ENCODE results near the gene STXBP5. TPM values are rescaled to one million over a fixed set of nuclear protein-coding genes. Genes with fewer than 3 reads are reported as not detected.

Gene STXBP5
- polyA plus RNA-seq, 2 of the 4 experiments (the other 2 are of a cell fraction): 10.8 to 17.8 TPM

DNA sequence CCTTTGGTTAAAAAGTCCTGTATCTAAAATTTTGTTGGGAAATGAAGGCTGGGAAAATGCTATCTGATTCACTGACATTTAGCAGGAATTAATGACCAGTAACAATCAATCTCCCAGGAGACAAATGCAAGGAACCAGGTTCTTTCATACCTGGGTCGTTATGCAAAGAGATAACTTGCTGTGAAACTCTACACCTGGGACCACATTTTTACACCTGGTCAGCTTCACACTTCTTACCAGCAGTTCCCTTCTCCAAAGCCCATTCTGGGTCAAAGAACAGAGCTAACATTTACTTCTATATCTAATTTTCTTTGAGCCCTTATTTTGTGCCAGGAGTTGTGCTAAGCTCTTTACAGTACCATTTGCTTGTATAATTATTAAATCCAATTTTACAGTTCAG is 27.4 kb upstream of the STXBP5 start (continued):
- TF ChIP-seq, protein P1, sequence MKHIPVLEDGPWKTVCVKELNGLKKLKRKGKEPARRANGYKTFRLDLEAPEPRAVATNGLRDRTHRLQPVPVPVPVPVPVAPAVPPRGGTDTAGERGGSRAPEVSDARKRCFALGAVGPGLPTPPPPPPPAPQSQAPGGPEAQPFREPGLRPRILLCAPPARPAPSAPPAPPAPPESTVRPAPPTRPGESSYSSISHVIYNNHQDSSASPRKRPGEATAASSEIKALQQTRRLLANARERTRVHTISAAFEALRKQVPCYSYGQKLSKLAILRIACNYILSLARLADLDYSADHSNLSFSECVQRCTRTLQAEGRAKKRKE (CRISPR knock-in tag; IDR thresholded peaks at IDR 0.05; ENCODE audit: low read depth): no peak

GRCh38 chr6:147177286-147177685 is 26.9 kb upstream of the STXBP5 start:
- no peak for FAIRE-seq
- H3K27ac ChIP-seq: 0 out of 6 replicates have a peak overlapping the region, but pooled peaks of 1 of the 2 experiments have one; percentile 7
- no peaks in the 10 kb centered on the region for H3K4me1 ChIP-seq
- no peak for ATAC-seq
- ChIA-PET POLR2A (no interaction called here), CTCF (no interaction called here)
- no peak for DNase-seq (ENCODE audit: low read depth in 1 of 2, low spot score in 1 of 2)
- no peak for TF ChIP-seq POLR2AphosphoS2 (conservative IDR thresholded peaks at IDR 0.05; ENCODE audit: low read length)
- TF ChIP-seq CBX2 (IDR thresholded peaks at IDR 0.05; ENCODE audit: borderline replicate concordance, low read depth): no peak
- TF ChIP-seq, protein P2, sequence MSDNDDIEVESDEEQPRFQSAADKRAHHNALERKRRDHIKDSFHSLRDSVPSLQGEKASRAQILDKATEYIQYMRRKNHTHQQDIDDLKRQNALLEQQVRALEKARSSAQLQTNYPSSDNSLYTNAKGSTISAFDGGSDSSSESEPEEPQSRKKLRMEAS (IDR thresholded peaks at IDR 0.05): no peak
- no peak for TF ChIP-seq TFCP2L1 (CRISPR knock-in tag; IDR thresholded peaks at IDR 0.05)
- no peak for TF ChIP-seq TP53 (CRISPR knock-in tag; IDR thresholded peaks at IDR 0.05)
- no peak for TF ChIP-seq RCOR1 (IDR thresholded peaks at IDR 0.05; ENCODE audit: low read depth, low read length)
- TF ChIP-seq RAD21 (conservative IDR thresholded peaks at IDR 0.05 in 1 of 2, IDR thresholded peaks at IDR 0.05 in 1 of 2): no peak
- TF ChIP-seq CHD4 (IDR thresholded peaks at IDR 0.05; ENCODE audit: borderline replicate concordance): no peak
- TF ChIP-seq FOSB (CRISPR knock-in tag; IDR thresholded peaks at IDR 0.05): no peak
- no peak for TF ChIP-seq RARB (CRISPR knock-in tag; IDR thresholded peaks at IDR 0.05)
- TF ChIP-seq USF2 (IDR thresholded peaks at IDR 0.05): no peak
- TF ChIP-seq, protein P3, sequence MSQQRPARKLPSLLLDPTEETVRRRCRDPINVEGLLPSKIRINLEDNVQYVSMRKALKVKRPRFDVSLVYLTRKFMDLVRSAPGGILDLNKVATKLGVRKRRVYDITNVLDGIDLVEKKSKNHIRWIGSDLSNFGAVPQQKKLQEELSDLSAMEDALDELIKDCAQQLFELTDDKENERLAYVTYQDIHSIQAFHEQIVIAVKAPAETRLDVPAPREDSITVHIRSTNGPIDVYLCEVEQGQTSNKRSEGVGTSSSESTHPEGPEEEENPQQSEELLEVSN (IDR thresholded peaks at IDR 0.05; ENCODE audit: borderline replicate concordance, low read depth): no peak
- no peak for TF ChIP-seq ELK1 (IDR thresholded peaks at IDR 0.05; ENCODE audit: low read depth, low read length)
- TF ChIP-seq, protein P1 (CRISPR knock-in tag; IDR thresholded peaks at IDR 0.05; ENCODE audit: low read depth): no peak
- no peak for TF ChIP-seq EHMT2 (IDR thresholded peaks at IDR 0.05; ENCODE audit: low read depth)
- no peak for TF ChIP-seq KDM1A (IDR thresholded peaks at IDR 0.05; ENCODE audit: low read depth)
- no peak for TF ChIP-seq HDAC2 (IDR thresholded peaks at IDR 0.05)
- TF ChIP-seq PHF8 (IDR thresholded peaks at IDR 0.05; ENCODE audit: borderline replicate concordance, low read depth): no peak
- TF ChIP-seq MYC (IDR thresholded peaks at IDR 0.05; ENCODE audit: borderline replicate concordance, low read length): no peak
- no peak for TF ChIP-seq ZNF302 (CRISPR knock-in tag; IDR thresholded peaks at IDR 0.05)
- H3K9me3 ChIP-seq: no peaks in the 10 kb centered on the region
- 93% methylated on average over 3 of the region's 3 CpGs for WGBS (ENCODE audit: missing lambda C conversion rate)
- H3K4me3 ChIP-seq: no peak overlapping the region
- H3K4me2 ChIP-seq: no peak overlapping the region

GRCh38 chr6:147178355-147178754 is 25.9 kb upstream of the STXBP5 start:
- FAIRE-seq: no peak
- ChIA-PET POLR2A (no interaction called here), CTCF (no interaction called here)
- Histone ChIP-seq H3K4me1 (no peaks in the 10 kb centered on the region), H3K4me2 (no peak overlapping the region), H3K4me3 (no peak overlapping the region), H3K9me3 (no peaks in the 10 kb centered on the region), H3K27ac (no peak overlapping the region)
- no peak for ATAC-seq
- DNase-seq (ENCODE audit: low read depth in 1 of 2, low spot score in 1 of 2): no peak
- TF ChIP-seq NR3C1 (IDR thresholded peaks at IDR 0.05) (no peak), MAFK (IDR thresholded peaks at IDR 0.05; ENCODE audit: partially characterized antibody) (peak; percentile 32)

Measured in A549 (cell line).